Left cardiac atrium (tissue), 4 donors: ENCODE results near the gene LRRC10B. TPM values are rescaled to one million over a fixed set of nuclear protein-coding genes. Genes with fewer than 3 reads are reported as not detected.
"Not testable (repeated sequence)": the region's sequence is repeated elsewhere in the genome, so short reads cannot be mapped to it uniquely, and the experiment has no call there.

ENCODE experiments used
- ATAC-seq, 2 donors: fragments of 200-7000 bp; cut with Tn5 transposase; one replicate each; pipeline ENCODE4 v1.9.1; 2020; ENCODE audit warnings: mild to moderate bottlenecking in 2 of 2, moderate library complexity in 2 of 2
- DNase-seq: peaks from one replicate; pipeline ENCODE4 v3.0.0-alpha.2; 2020
- intact Hi-C, 2 donors: fragments of 100-400 bp; cut with DNase I; formaldehyde crosslinking; loops; one replicate each; pipeline versions ENCODE4 v1.14.1 to v1.15.1; 2022 to 2023
- long read RNA-seq: library from polyadenylated mRNA; unstranded; transcript quantifications from one replicate; pipeline ENCODE4 v2.0.0, GENCODE V29; 2021
- total RNA-seq, 2 donors: library from RNA; stranded (reverse); fragmentation: NEBNext Ultra II Directional; extraction: Animal tissue kit (Norgen Biotek cat#: 25700); gene quantifications; one replicate each; pipeline ENCODE4 v1.2.1, GENCODE V29; 2021
- donor health status: DM: no; HTN: yes; CAD: no.
- donor health status: DM: no; HTN: yes; CAD: no; lungs with severe emphysema.
- donor health status: DM: yes; HTN: yes; CAD: no.
- donor health status: Dilated cardiomyopathy.

The LRRC10B gene
- 1 to 10 TPM in 1 of 2 donors, under 1 TPM in 1; 0.74 to 1.1 TPM for total RNA-seq
- long read RNA-seq: 0 reads

DNA sequence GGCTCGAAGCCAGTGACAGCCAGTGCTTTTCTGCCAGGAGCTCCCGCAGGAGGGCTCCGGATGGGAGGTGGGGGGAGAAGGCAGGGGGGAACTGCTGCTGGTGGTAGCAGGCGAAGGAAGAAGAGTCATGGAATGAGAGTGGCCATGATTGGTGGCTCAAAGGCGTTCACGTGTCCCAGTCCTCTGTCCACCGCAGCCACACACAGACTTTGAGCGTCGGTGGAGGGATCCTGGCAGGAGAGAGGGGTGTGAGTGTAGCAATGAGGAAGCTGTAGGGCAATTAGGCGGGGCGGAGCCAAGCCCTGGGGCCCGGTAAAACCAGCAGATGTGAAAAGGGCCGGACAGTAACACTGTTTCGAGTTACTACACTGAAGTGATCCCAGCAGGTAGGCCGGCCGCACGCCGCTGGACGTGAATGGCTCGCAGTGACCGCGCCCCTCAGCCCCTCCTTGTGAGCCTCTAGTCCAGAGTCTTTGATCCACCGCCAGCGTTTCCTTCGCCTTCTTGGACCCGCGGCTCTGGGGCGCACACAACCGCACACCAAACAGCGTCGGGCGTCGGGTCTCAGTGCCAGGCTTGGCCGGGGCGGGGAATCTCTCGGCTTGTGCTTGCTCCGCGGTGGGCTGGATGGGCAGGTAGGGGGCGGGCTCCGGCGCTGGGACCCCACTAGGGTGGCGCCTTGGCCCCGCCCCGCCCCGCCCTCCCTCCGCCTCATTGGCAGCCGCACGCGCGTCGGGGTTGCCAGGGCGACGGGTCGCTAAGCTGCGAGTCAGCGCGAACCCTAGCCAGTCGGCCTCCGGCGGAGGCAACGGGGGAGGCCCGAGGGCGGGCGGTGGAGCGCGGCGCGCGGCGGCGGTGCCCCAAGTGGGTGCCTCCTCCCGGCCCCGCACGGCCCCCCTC is at the start of gene LRRC10B:
LRRC10B (plus strand) TSS at position 788 of the 900 bp plus-strand sequence. CDS start 250 bp downstream, outside the sequence.
- ATAC-seq (no peak), DNase-seq (no peak)
- intact Hi-C loops: no loop called here

DNA sequence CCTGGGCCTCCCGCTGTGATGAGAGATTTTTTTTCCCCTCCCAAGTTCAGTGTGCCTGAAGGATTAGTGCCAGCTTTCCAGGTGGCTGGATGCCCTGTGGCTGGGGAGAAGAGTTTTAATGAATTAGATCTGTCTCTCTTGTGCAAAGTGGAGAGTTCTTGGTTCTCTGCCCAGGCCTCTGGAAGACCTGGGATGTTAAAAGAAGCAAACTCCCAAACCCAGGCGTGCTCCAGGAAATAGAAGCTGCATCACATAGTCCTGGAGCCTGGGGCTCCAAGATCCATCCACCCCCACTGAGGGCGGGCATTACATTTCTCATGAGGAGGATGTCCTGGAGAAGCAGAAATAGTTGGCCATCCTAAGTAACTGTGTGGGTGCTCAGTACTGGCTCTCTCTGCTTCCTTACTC is 48.1 kb upstream of the LRRC10B start:
- ATAC-seq (peak; percentile 67 to 71), DNase-seq (no peak)
- intact Hi-C loops: no loop called here

- DNase-seq (no peak), ATAC-seq (no peak)
- intact Hi-C loops: no loop called here
These were observed 47.6 kb upstream of the LRRC10B start for GRCh38 chr11:61460986-61461385.

- DNase-seq, intact Hi-C loops, ATAC-seq: not testable (repeated sequence)
These were observed 40.9 kb upstream of the LRRC10B start for GRCh38 chr11:61467602-61468001.

DNA sequence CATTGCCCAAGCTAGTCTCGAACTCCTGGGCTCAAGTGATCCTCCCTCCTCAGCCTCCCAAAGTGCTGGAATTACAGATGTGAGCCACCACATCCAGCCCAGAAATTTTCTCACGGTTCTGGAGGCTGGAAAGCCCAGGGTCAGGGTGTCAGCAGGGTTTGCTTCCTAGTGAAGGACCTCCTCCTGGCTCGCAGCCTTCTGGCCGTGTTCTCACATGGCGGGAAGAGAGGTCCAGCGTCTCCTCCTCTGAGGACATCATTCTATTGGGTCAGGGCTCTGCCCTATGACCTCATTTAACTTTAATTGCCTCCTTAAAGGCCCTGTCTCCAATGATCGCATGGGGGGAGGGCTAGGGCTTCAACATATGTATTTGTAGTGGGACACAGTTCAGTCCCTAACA is 40.5 kb upstream of the LRRC10B start:
- intact Hi-C loops: no loop called here
- DNase-seq: no peak
- ATAC-seq: peak; percentile 27 to 46

GRCh38 chr11:61472282-61472681 is 36.3 kb upstream of the LRRC10B start:
- ATAC-seq (peak; percentile 66 to 77), DNase-seq (peak; percentile 82)
- intact Hi-C loops: no loop called here

GRCh38 chr11:61472868-61473267 is 35.7 kb upstream of the LRRC10B start:
- intact Hi-C loops: no loop called here
- DNase-seq: peak; percentile 61
- peak; percentile 48 to 56 for ATAC-seq

GRCh38 chr11:61473370-61474012 is 35.1 kb upstream of the LRRC10B start:
- no peak for ATAC-seq
- intact Hi-C loops: no loop called here
- no peak for DNase-seq

- DNase-seq: no peak
- intact Hi-C loops: no loop called here
- no peak for ATAC-seq
These were observed 34.4 kb upstream of the LRRC10B start for GRCh38 chr11:61474013-61474643.

GRCh38 chr11:61475433-61475832 is 33.1 kb upstream of the LRRC10B start:
- intact Hi-C loops: loop anchor here (5.0 kb wide), 2 partner anchors 42 to 162 kb away; no protein-coding TSS in a partner anchor
- ATAC-seq: no peak
- DNase-seq: no peak

DNA sequence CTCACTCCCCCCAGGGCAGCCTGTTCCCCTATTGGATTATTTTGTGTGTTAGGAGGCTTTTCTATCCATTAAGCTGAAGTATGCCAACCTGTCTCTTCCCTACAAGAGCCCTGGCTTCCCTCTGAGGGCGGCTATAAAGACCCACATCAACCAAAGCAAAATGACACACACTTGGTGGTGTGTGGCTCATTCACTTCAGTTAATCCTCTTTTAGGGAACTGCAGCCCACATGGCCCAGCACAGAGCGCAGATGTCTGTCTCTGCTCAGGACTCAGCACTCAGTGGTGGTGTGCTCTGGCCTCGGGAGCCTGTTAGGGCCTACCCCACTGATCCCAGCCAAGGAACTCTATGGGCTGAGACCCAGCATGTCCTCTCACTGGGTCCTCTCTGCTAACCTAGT is 32.2 kb upstream of the LRRC10B start:
- intact Hi-C loops: loop anchor here (5.0 kb wide), 2 partner anchors 41 to 161 kb away; no protein-coding TSS in a partner anchor
- no peak for DNase-seq

DNA sequence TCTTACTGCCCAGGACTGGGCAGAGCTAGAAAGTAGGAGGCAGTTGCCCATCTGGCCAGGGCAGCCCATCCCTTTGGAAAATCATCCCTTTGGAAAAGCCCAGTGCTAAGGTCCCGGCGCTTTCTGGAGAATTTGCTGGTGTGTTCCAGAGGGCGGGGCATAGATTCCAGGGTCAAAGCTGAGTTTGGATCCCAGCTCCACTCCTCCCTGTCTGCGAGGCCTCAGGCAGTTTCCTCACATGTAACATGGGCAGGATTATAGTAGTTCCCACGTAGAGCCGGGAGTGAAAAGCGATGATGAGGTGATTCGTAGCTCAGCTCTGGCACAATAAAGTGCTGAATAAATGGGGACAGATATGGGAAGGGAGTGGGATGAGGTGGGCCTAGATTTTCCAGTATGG is 31.4 kb upstream of the LRRC10B start:
- DNase-seq (no peak), ATAC-seq (peak in 1 of 2 donors; percentile 4)
- intact Hi-C loops: loop anchor here (5.0 kb wide), 2 partner anchors 40 to 160 kb away; no protein-coding TSS in a partner anchor

More for the DNA sequence above, 32.2 kb upstream of the LRRC10B start:
- ATAC-seq: no peak

DNA sequence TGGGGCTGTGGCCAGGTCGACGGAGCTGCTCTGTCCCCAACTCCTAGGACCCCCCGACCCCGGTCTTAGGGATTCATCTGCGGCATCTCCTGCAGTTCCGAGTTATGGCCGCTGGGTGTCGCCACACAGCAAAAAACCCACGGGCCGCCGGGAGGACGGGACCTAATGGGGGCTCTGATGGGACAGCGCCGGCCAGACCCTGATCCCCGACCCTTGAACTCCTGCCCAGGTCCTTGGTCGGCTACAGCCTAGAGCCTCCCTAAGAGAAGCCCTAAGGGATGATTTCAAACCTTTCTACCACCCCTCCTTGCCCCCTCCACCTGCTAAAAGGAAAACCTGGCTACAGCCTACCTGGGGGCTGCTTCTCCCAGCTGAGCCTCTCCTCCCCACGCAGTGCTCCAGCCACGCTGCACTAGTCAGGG is 30.8 kb upstream of the LRRC10B start:
- intact Hi-C loops: loop anchor here (2.0 to 5.0 kb wide), 3 partner anchors 40 to 160 kb away; no protein-coding TSS in a partner anchor
- ATAC-seq (peak; percentile 33 to 43), DNase-seq (peak; percentile 57)

DNA sequence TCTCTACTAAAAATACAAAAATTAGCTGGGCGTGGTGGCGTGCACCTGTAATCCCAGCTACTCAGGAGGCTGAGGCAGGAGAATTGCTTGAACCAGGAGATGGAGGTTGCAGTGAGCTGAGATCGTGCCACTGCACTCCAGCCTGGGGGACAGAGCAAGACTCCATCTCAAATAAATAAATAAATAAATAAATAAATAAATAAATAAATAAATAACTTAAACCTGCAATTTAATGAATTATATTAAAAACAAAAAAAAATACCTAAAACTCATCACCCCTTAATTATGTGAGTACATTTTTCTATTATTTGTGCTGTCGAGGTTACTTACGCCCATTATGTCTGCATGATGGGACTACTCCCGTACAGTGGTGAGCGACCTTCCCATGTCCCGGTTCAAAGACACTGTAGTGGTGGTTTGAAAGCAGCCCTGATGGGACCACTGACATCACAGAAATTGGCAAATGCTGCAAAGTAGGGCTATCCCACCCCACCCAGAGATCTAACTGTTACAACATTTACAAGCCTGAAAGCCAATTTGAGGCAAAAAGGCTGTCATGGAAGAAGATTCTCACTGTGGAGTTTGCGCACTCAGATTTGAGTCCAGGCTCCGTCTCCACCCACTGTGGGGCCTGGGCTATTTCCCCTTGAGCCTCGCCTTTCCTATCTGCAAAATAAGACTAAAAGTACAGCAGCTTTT is 29.0 kb upstream of the LRRC10B start:
- intact Hi-C loops: loop anchor here (2.0 to 5.0 kb wide), 3 partner anchors 38 to 158 kb away; no protein-coding TSS in a partner anchor
- DNase-seq, ATAC-seq: not testable (repeated sequence)

DNA sequence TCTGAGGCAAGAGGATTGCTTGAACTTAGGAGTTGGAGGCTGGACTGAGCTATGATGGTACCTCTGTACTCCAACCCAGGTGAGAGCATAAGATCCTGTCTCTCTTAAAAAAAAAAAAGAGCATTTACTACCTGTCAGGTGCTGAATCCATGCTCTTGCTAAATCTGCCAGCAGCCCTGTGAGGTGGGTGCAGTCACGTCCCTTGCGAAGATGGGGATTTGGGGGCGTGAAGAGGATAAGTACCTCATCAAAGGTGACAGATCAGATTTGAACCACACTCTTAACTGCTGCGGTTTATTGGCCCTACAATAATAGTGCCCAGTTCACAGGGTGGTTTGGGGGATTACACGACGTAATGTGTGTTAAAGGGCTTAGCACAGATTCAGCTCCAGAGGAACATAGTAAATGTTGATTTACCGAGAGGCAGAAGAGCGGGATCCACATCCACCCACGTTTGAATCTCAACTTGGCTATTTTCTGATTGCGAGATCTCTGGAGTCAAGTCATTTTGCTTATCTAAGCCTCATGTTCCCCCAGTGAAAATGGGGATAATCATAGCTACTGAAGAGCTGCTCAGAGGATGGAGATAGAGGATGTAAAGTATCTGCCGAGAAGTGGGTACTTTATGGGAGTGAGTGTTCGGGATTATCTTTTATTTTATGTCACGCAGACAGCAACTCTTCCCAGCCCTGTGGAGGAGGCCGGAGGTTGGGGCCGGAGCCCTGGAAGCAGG is 28.1 kb upstream of the LRRC10B start:
- DNase-seq: no peak
- intact Hi-C loops: no loop called here
- no peak for ATAC-seq

- ATAC-seq (peak in 1 of 2 donors; percentile 9), DNase-seq (no peak)
- intact Hi-C loops: no loop called here
These were observed 27.6 kb upstream of the LRRC10B start for GRCh38 chr11:61480994-61481335.

DNA sequence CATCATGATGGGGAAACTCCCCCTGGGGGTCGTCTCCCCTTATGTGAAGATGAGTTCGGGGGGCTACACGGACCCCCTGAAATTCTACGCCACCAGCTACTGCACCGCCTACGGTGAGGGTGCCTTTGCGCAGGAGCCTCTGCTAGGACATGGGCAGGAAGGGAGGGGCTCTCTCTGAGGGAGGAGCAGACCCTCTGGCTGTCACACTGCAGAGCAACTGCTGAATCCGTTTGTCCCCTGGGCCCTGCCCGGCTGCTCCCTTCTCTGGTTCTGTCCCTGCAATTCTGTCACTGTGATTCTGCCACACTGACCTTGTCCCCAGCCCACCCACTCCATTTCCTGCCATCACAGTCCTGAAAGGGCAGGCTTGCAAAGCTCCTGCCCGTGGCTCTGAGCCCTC is 26.7 kb upstream of the LRRC10B start:
- ATAC-seq (no peak), DNase-seq (no peak)
- intact Hi-C loops: no loop called here

- intact Hi-C loops: no loop called here
- ATAC-seq: no peak
- no peak for DNase-seq
These were observed 26.0 kb upstream of the LRRC10B start for GRCh38 chr11:61482513-61482912.
